Endodermal cell (in vitro differentiated cells): Measurements from ENCODE around the gene RBM17. TPM values are rescaled to one million over a fixed set of nuclear protein-coding genes. Genes with fewer than 3 reads are reported as not detected.
A peak's percentile ranks its signal among the peaks of the same experiment; 100 is the strongest.

ENCODE experiments used
- DNase-seq: peaks from one replicate; pipeline ENCODE4 v3.0.0-alpha.2; 2017
- H3K27ac ChIP-seq: 2 replicates; pipeline ENCODE4 v1.5.1; 2013; ENCODE audit warnings: mild to moderate bottlenecking, low read depth, low read length, moderate library complexity
- H3K27me3 ChIP-seq: 2 replicates; pipeline ENCODE4 v1.6.1; 2013; ENCODE audit warnings: mild to moderate bottlenecking, low read length, moderate library complexity; ENCODE audit not compliant: insufficient read depth, control insufficient read depth, poor library complexity, severe bottlenecking
- H3K36me3 ChIP-seq: 2 replicates; pipeline ENCODE4 v1.7.0; 2013; ENCODE audit warnings: mild to moderate bottlenecking, low read length, moderate library complexity; ENCODE audit not compliant: control insufficient read depth, insufficient read depth
- H3K4me1 ChIP-seq: one replicate; pipeline ENCODE4 v1.7.0; 2013; ENCODE audit warnings: low read length; ENCODE audit not compliant: control insufficient read depth, insufficient read depth
- H3K4me3 ChIP-seq: 2 replicates; pipeline ENCODE4 v1.5.1; 2013; ENCODE audit warnings: mild to moderate bottlenecking, low read length, moderate library complexity
- H3K9ac ChIP-seq: 2 replicates; pipeline ENCODE4 v1.6.1; 2013; ENCODE audit warnings: mild to moderate bottlenecking, low read length, moderate library complexity; ENCODE audit not compliant: poor library complexity, severe bottlenecking; ENCODE audit errors: extremely low read depth
- H3K9me3 ChIP-seq: 2 replicates; pipeline ENCODE4 v1.6.1; 2013; ENCODE audit warnings: mild to moderate bottlenecking, low read length, moderate library complexity; ENCODE audit not compliant: control insufficient read depth
- H3K27ac Mint-ChIP-seq: 2 replicates; pipeline ENCODE4 v1.8.0; 2020; ENCODE audit warnings: mixed read lengths
- H3K27me3 Mint-ChIP-seq: 2 replicates; pipeline ENCODE4 v1.8.0; 2021; ENCODE audit warnings: mild to moderate bottlenecking, mixed read lengths; ENCODE audit not compliant: insufficient read depth
- H3K36me3 Mint-ChIP-seq: 2 replicates; pipeline ENCODE4 v1.8.0; 2020; ENCODE audit warnings: low read depth, mixed read lengths
- H3K4me1 Mint-ChIP-seq: 2 replicates; pipeline ENCODE4 v1.8.0; 2020; ENCODE audit warnings: mixed read lengths
- H3K4me3 Mint-ChIP-seq: 2 replicates; pipeline ENCODE4 v1.8.0; 2020; ENCODE audit warnings: mild to moderate bottlenecking, moderate library complexity, mixed read lengths
- H3K9me3 Mint-ChIP-seq: 2 replicates; pipeline ENCODE4 v1.8.0; 2020; ENCODE audit warnings: mild to moderate bottlenecking, mixed read lengths
- CTCF ChIP-seq: fragments of 200-600 bp; sonication (generic); conservative IDR thresholded peaks from 2 replicates; pipeline ENCODE4 v1.5.0; 2021; ENCODE audit warnings: antibody characterized with exemption, mild to moderate bottlenecking
- WGBS, 2 experiments: methylation state at CpG; one replicate each; pipeline versions ENCODE4 v1.1.5 to v1.1.7; 2013; ENCODE audit warnings: missing lambda C conversion rate in 2 of 2, mixed read lengths in 1 of 2; ENCODE audit not compliant: insufficient coverage in 1 of 2, insufficient read length in 1 of 2; 5-methylcytosine and 5-hydroxymethylcytosine counted together
- total RNA-seq, 2 donors: library from RNA; stranded (reverse); fragmentation: NEBNext Ultra II Directional in 1 of 2; extraction: Animal tissue kit (Norgen Biotek cat#: 25700) in 1 of 2; gene quantifications; 2 replicates in 1 of 2; 3 replicates in 1 of 2; pipeline ENCODE4 v1.2.1, GENCODE V29; 2021

The RBM17 gene
- total RNA-seq, 2 donors from 2014 or later = 123 to 139 TPM

- no peak overlapping the region for H3K27ac ChIP-seq
- no peaks in the 10 kb centered on the region for H3K36me3 ChIP-seq
- DNase-seq = peak; percentile 46
- WGBS, 2 experiments = 90 to 100% methylated on average over 3 to 17 of the region's 17 CpGs
- H3K9me3 ChIP-seq = no peaks in the 10 kb centered on the region
- H3K4me3 ChIP-seq = no peak overlapping the region
- Mint-ChIP-seq H3K9me3 (no peaks in the 10 kb centered on the region), H3K4me3 (no peak overlapping the region), H3K27ac (no peak overlapping the region), H3K36me3 (no peaks in the 10 kb centered on the region), H3K27me3 (peaks cover 4% of the 10 kb centered on the region), H3K4me1 (peaks cover 5% of the 10 kb centered on the region)
- no peak overlapping the region for H3K9ac ChIP-seq
- H3K27me3 ChIP-seq = no peaks in the 10 kb centered on the region
- TF ChIP-seq CTCF = no peak
- no peaks in the 10 kb centered on the region for H3K4me1 ChIP-seq
These were observed 36.3 kb upstream of the RBM17 start for GRCh38 chr10:6052247-6053221.

- Histone ChIP-seq H3K36me3 (no peaks in the 10 kb centered on the region), H3K9me3 (no peaks in the 10 kb centered on the region), H3K27ac (no peak overlapping the region), H3K4me1 (no peaks in the 10 kb centered on the region), H3K9ac (no peak overlapping the region), H3K4me3 (no peak overlapping the region), H3K27me3 (peaks cover 5% of the 10 kb centered on the region)
- H3K27me3 Mint-ChIP-seq = peaks cover 7% of the 10 kb centered on the region
- H3K36me3 Mint-ChIP-seq = no peaks in the 10 kb centered on the region
- DNase-seq = no peak
- TF ChIP-seq CTCF = no peak
- no peak overlapping the region for H3K4me3 Mint-ChIP-seq
- peaks cover 5% of the 10 kb centered on the region for H3K4me1 Mint-ChIP-seq
- WGBS, 2 experiments = 91 to 100% methylated on average over 3 to 4 of the region's 4 CpGs
- H3K9me3 Mint-ChIP-seq = no peaks in the 10 kb centered on the region
- H3K27ac Mint-ChIP-seq = no peak overlapping the region
These were observed 35.5 kb upstream of the RBM17 start for GRCh38 chr10:6053303-6053702.

GRCh38 chr10:6053816-6054631 is 34.8 kb upstream of the RBM17 start:
- no peak for DNase-seq
- H3K27me3 ChIP-seq = peaks cover 12% of the 10 kb centered on the region
- no peaks in the 10 kb centered on the region for H3K9me3 ChIP-seq
- no peaks in the 10 kb centered on the region for H3K9me3 Mint-ChIP-seq
- H3K36me3 ChIP-seq = no peaks in the 10 kb centered on the region
- peaks cover 5% of the 10 kb centered on the region for H3K4me1 Mint-ChIP-seq
- H3K4me3 ChIP-seq = no peak overlapping the region
- H3K27ac ChIP-seq = no peak overlapping the region
- 91 to 92% methylated on average over 12 to 18 of the region's 18 CpGs for WGBS, 2 experiments
- no peaks in the 10 kb centered on the region for H3K4me1 ChIP-seq
- no peak overlapping the region for H3K27ac Mint-ChIP-seq
- H3K9ac ChIP-seq = no peak overlapping the region
- H3K36me3 Mint-ChIP-seq = no peaks in the 10 kb centered on the region
- TF ChIP-seq CTCF = no peak
- peaks cover 7% of the 10 kb centered on the region for H3K27me3 Mint-ChIP-seq
- no peak overlapping the region for H3K4me3 Mint-ChIP-seq
